HepG2 (cell line): ENCODE measurements around the gene FGF21. TPM values are rescaled to one million over a fixed set of nuclear protein-coding genes. Genes with fewer than 3 reads are reported as not detected.

ENCODE experiments used
- DR1 ChIP-seq: sonication (generic); formaldehyde crosslinking; IDR thresholded peaks from 2 replicates; pipeline ENCODE4 v1.8.0; 2021; ENCODE audit warnings: mild to moderate bottlenecking, missing genetic modification reagents, inconsistent platforms
- ETV6 ChIP-seq: sonication (generic); formaldehyde crosslinking; conservative IDR thresholded peaks from 2 replicates; pipeline ENCODE4 v1.4.0; 2020; ENCODE audit warnings: missing genetic modification reagents
- MED1 ChIP-seq: sonication (generic); formaldehyde crosslinking; IDR thresholded peaks from 2 replicates; pipeline ENCODE4 v1.4.0; 2020; ENCODE audit warnings: missing genetic modification reagents
- MIER3 ChIP-seq: IDR thresholded peaks from 2 replicates; pipeline ENCODE4 v1.6.1; 2016; ENCODE audit warnings: missing compliant biosample characterization, borderline replicate concordance
- PRPF4 ChIP-seq: fragments of 200-400 bp; formaldehyde crosslinking; IDR thresholded peaks from 2 replicates; pipeline ENCODE4 v1.6.1; 2016; ENCODE audit warnings: low read length, low read depth; ENCODE audit not compliant: poor library complexity, severe bottlenecking
- SYNCRIP ChIP-seq: fragments of 200-400 bp; formaldehyde crosslinking; IDR thresholded peaks from 2 replicates; pipeline ENCODE4 v1.6.1; 2018; ENCODE audit warnings: mild to moderate bottlenecking, low read depth, low read length; ENCODE audit not compliant: insufficient read depth
- TBP ChIP-seq: sonication (generic); formaldehyde crosslinking; IDR thresholded peaks from 2 replicates; pipeline ENCODE4 v1.5.0; 2020; ENCODE audit warnings: missing genetic modification reagents
- ZKSCAN8 ChIP-seq: IDR thresholded peaks from 2 replicates; pipeline ENCODE4 v1.6.1; 2016; ENCODE audit warnings: borderline replicate concordance, missing genetic modification reagents, missing compliant biosample characterization
- ZNF350 ChIP-seq: sonication (generic); formaldehyde crosslinking; IDR thresholded peaks from 2 replicates; pipeline ENCODE4 v1.4.0; 2020; ENCODE audit warnings: mild to moderate bottlenecking, low read depth, missing genetic modification reagents, borderline replicate concordance
- ZNF607 ChIP-seq: sonication (generic); formaldehyde crosslinking; IDR thresholded peaks from 2 replicates; pipeline ENCODE4 v1.5.1; 2020; ENCODE audit warnings: missing genetic modification reagents, mild to moderate bottlenecking, borderline replicate concordance
- ZNF749 ChIP-seq: sonication (generic); formaldehyde crosslinking; IDR thresholded peaks from 2 replicates; pipeline ENCODE4 v1.8.0; 2022; ENCODE audit warnings: mild to moderate bottlenecking, missing genetic modification reagents, moderate library complexity, borderline replicate concordance
- polyA plus RNA-seq, 8 experiments: library from polyadenylated mRNA; depleted of rRNA in 3 of 8; stranded (reverse) in 7 of 8; unstranded in 1 of 8; fragments of >200 nt; fragmentation: Illumina TruSeq in 4 of 8; extraction: Trizol in 4 of 8; gene quantifications; 2 replicates each; pipeline versions ENCODE4 v1.2.1 to v1.2.3, GENCODE V29; 2011 to 2016; ENCODE audit warnings: low read depth in 4 of 8, missing spikeins in 1 of 8, mixed read lengths in 1 of 8; ENCODE audit not compliant: insufficient read depth in 1 of 8
- total RNA-seq, 5 experiments: library from RNA; depleted of rRNA; stranded (reverse); fragments of >200 nt; fragmentation: Illumina TruSeq; extraction: Trizol; gene quantifications; 2 replicates each; pipeline ENCODE4 v1.2.3, GENCODE V29; 2016; ENCODE audit warnings: low read depth in 1 of 5
- TF ChIP-seq, protein P1 (sequence below): sonication (generic); formaldehyde crosslinking; IDR thresholded peaks from 2 replicates; pipeline ENCODE4 v1.4.0; 2020; ENCODE audit warnings: missing genetic modification reagents
- TF ChIP-seq, protein P2 (sequence below): sonication (generic); formaldehyde crosslinking; IDR thresholded peaks from one replicate; pipeline ENCODE4 v1.5.1; 2020; ENCODE audit warnings: mild to moderate bottlenecking, missing genetic modification reagents; ENCODE audit errors: not compliant biosample characterization
- TF ChIP-seq, protein P3 (sequence below): sonication (generic); formaldehyde crosslinking; IDR thresholded peaks from 2 replicates; pipeline ENCODE4 v1.4.0; 2020; ENCODE audit warnings: mild to moderate bottlenecking, missing genetic modification reagents
- TF ChIP-seq, protein P4 (sequence below): IDR thresholded peaks from 2 replicates; pipeline ENCODE4 v1.6.1; 2016; ENCODE audit warnings: missing compliant biosample characterization, missing genetic modification reagents, borderline replicate concordance

The FGF21 gene
- total and polyA plus RNA-seq, 2 of the 13 experiments (the other 11 are each of a cell fraction or from before 2014, with no cell fraction given): 0.17 TPM; not detected in 1

DNA sequence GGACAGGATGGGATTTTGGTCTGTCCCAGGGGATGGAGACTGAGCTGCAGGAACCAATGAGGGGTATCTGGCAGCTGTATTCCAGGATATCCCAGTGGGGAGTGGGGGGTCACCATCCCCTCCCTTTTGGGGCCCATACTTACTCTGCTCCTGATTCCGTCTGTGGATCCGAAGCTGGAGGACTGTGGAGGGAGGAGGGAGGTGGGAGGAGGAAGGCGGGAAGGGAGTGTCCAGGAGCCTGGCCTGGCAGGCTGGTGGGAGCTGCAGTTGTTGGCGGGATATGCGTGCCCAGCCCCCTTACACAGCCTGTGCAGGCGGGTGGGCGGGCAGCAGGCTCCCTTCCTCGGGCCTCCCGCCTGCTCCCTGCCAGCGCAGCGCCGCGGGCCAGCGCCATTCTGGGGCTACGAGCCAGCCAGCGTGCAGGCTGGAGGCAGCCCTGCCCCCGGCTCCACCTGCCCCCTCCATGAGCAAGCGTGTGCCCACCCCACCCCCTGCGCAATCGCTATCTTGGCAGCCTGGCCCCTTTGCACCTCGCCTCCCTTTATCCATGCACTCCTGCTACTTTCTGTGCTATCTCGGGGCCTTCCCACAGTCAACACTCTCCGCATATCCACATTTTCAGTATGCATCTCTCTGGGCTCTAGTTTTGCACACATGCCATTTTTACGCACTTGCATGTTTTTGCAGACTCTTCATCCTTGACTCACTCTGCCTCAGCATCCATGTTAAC lies 38.6 kb upstream of the FGF21 start (continued):
- TF ChIP-seq, protein P1, sequence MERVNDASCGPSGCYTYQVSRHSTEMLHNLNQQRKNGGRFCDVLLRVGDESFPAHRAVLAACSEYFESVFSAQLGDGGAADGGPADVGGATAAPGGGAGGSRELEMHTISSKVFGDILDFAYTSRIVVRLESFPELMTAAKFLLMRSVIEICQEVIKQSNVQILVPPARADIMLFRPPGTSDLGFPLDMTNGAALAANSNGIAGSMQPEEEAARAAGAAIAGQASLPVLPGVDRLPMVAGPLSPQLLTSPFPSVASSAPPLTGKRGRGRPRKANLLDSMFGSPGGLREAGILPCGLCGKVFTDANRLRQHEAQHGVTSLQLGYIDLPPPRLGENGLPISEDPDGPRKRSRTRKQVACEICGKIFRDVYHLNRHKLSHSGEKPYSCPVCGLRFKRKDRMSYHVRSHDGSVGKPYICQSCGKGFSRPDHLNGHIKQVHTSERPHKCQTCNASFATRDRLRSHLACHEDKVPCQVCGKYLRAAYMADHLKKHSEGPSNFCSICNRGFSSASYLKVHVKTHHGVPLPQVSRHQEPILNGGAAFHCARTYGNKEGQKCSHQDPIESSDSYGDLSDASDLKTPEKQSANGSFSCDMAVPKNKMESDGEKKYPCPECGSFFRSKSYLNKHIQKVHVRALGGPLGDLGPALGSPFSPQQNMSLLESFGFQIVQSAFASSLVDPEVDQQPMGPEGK (CRISPR knock-in tag): peak; percentile 20; the same call in 1 of the 2 replicates
- TF ChIP-seq PRPF4 (no peak), MIER3 (CRISPR knock-in tag) (no peak), MED1 (CRISPR knock-in tag) (no peak), ETV6 (CRISPR knock-in tag) (no peak), ZNF749 (CRISPR knock-in tag) (no peak), SYNCRIP (no peak), ZNF350 (CRISPR knock-in tag) (no peak), ZNF607 (CRISPR knock-in tag) (no peak), TBP (CRISPR knock-in tag) (no peak), DR1 (CRISPR knock-in tag) (no peak), ZKSCAN8 (CRISPR knock-in tag) (no peak)
- TF ChIP-seq, protein P2, sequence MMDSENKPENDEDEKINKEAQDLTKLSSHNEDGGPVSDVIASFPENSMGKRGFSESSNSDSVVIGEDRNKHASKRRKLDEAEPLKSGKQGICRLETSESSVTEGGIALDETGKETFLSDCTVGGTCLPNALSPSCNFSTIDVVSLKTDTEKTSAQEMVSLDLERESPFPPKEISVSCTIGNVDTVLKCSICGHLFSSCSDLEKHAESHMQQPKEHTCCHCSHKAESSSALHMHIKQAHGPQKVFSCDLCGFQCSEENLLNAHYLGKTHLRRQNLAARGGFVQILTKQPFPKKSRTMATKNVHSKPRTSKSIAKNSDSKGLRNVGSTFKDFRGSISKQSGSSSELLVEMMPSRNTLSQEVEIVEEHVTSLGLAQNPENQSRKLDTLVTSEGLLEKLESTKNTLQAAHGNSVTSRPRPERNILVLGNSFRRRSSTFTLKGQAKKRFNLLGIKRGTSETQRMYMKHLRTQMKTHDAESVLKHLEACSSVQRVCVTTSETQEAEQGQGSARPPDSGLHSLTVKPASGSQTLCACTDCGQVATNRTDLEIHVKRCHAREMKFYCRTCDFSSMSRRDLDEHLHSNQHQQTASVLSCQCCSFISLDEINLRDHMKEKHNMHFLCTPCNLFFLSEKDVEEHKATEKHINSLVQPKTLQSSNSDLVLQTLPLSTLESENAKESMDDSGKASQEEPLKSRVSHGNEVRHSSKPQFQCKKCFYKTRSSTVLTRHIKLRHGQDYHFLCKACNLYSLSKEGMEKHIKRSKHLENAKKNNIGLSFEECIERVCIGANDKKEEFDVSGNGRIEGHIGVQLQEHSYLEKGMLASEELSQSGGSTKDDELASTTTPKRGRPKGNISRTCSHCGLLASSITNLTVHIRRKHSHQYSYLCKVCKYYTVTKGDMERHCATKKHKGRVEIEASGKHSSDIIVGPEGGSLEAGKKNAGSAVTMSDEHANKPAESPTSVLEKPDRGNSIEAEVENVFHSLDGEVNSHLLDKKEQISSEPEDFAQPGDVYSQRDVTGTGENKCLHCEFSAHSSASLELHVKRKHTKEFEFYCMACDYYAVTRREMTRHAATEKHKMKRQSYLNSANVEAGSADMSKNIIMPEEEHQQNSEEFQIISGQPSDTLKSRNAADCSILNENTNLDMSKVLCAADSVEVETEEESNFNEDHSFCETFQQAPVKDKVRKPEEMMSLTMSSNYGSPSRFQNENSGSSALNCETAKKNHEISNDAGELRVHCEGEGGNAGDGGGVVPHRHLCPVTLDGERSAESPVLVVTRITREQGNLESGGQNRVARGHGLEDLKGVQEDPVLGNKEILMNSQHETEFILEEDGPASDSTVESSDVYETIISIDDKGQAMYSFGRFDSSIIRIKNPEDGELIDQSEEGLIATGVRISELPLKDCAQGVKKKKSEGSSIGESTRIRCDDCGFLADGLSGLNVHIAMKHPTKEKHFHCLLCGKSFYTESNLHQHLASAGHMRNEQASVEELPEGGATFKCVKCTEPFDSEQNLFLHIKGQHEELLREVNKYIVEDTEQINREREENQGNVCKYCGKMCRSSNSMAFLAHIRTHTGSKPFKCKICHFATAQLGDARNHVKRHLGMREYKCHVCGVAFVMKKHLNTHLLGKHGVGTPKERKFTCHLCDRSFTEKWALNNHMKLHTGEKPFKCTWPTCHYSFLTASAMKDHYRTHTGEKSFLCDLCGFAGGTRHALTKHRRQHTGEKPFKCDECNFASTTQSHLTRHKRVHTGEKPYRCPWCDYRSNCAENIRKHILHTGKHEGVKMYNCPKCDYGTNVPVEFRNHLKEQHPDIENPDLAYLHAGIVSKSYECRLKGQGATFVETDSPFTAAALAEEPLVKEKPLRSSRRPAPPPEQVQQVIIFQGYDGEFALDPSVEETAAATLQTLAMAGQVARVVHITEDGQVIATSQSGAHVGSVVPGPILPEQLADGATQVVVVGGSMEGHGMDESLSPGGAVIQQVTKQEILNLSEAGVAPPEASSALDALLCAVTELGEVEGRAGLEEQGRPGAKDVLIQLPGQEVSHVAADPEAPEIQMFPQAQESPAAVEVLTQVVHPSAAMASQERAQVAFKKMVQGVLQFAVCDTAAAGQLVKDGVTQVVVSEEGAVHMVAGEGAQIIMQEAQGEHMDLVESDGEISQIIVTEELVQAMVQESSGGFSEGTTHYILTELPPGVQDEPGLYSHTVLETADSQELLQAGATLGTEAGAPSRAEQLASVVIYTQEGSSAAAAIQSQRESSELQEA: no peak
- TF ChIP-seq, protein P3, sequence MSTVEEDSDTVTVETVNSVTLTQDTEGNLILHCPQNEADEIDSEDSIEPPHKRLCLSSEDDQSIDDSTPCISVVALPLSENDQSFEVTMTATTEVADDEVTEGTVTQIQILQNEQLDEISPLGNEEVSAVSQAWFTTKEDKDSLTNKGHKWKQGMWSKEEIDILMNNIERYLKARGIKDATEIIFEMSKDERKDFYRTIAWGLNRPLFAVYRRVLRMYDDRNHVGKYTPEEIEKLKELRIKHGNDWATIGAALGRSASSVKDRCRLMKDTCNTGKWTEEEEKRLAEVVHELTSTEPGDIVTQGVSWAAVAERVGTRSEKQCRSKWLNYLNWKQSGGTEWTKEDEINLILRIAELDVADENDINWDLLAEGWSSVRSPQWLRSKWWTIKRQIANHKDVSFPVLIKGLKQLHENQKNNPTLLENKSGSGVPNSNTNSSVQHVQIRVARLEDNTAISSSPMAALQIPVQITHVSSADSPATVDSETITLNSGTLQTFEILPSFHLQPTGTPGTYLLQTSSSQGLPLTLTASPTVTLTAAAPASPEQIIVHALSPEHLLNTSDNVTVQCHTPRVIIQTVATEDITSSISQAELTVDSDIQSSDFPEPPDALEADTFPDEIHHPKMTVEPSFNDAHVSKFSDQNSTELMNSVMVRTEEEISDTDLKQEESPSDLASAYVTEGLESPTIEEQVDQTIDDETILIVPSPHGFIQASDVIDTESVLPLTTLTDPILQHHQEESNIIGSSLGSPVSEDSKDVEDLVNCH (CRISPR knock-in tag): no peak
- TF ChIP-seq, protein P4, sequence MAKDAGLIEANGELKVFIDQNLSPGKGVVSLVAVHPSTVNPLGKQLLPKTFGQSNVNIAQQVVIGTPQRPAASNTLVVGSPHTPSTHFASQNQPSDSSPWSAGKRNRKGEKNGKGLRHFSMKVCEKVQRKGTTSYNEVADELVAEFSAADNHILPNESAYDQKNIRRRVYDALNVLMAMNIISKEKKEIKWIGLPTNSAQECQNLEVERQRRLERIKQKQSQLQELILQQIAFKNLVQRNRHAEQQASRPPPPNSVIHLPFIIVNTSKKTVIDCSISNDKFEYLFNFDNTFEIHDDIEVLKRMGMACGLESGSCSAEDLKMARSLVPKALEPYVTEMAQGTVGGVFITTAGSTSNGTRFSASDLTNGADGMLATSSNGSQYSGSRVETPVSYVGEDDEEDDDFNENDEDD (CRISPR knock-in tag): 0 out of 2 replicates have a peak, but pooled peaks have one; percentile 21
